Measurements from ENCODE around the gene ITGB7. TPM values are rescaled to one million over a fixed set of nuclear protein-coding genes. Genes with fewer than 3 reads are reported as not detected.

ITGB7 gene
- total and polyA plus RNA-seq, 4 donors, result 1.4 to 5.8 (median 4.0) TPM

GRCh38 chr12:53198486-53199110 lies 8.5 kb downstream of the ITGB7 start:
- H3K4me1 ChIP-seq (ENCODE audit: control insufficient read depth in 1 of 2, insufficient read depth in 2 of 2, low read length in 2 of 2), result no peaks in the 10 kb centered on the region
- intact Hi-C loops (cut with DNase I), result loop anchor here in 1 of 2 donors (5.0 kb wide), 1 partner anchor 41 kb away; no protein-coding TSS in a partner anchor
- no peak overlapping the region for H3K27ac ChIP-seq (ENCODE audit: low read depth in 1 of 2, low read length in 2 of 2)
- H3K27me3 ChIP-seq (ENCODE audit: control insufficient read depth in 1 of 2, insufficient read depth in 2 of 2, low read length in 1 of 2), result no peaks in the 10 kb centered on the region
- WGBS, 2 donors, result 90 to 96% methylated on average over 5 of the region's 5 CpGs
- peak in 1 of 2 donors; percentile 37 for DNase-seq
- no peak for ATAC-seq (ENCODE audit: low FRiP score)
- H3K36me3 ChIP-seq (ENCODE audit: control insufficient read depth in 1 of 2, insufficient read depth in 2 of 2, low read length in 1 of 2), result no peaks in the 10 kb centered on the region
- H3K4me3 ChIP-seq (ENCODE audit: low read length in 2 of 2), result no peak overlapping the region
- no peaks in the 10 kb centered on the region for H3K9me3 ChIP-seq (ENCODE audit: control insufficient read depth, low read length)

GRCh38 chr12:53197011-53197640 lies 9.9 kb downstream of the ITGB7 start:
- no peaks in the 10 kb centered on the region for H3K27me3 ChIP-seq (ENCODE audit: control insufficient read depth in 1 of 2, insufficient read depth in 2 of 2, low read length in 1 of 2)
- WGBS, 2 donors, result 75 to 76% methylated on average over 19 of the region's 19 CpGs
- peak in 1 of 2 donors; percentile 70 for DNase-seq
- no peaks in the 10 kb centered on the region for H3K36me3 ChIP-seq (ENCODE audit: control insufficient read depth in 1 of 2, insufficient read depth in 2 of 2, low read length in 1 of 2)
- no peaks in the 10 kb centered on the region for H3K4me1 ChIP-seq (ENCODE audit: control insufficient read depth in 1 of 2, insufficient read depth in 2 of 2, low read length in 2 of 2)
- no peak overlapping the region for H3K4me3 ChIP-seq (ENCODE audit: low read length in 2 of 2)
- no peak overlapping the region for H3K27ac ChIP-seq (ENCODE audit: low read depth in 1 of 2, low read length in 2 of 2)
- no peaks in the 10 kb centered on the region for H3K9me3 ChIP-seq (ENCODE audit: control insufficient read depth, low read length)
- intact Hi-C loops (cut with DNase I), result loop anchor here (1.0 to 5.0 kb wide), 3 partner anchors 40 to 132 kb away; no protein-coding TSS in a partner anchor
- peak; percentile 5 for ATAC-seq (ENCODE audit: low FRiP score)

GRCh38 chr12:53196486-53196885 lies 10.6 kb downstream of the ITGB7 start:
- H3K27ac ChIP-seq (ENCODE audit: low read depth in 1 of 2, low read length in 2 of 2), result no peak overlapping the region
- no peak for ATAC-seq (ENCODE audit: low FRiP score)
- H3K36me3 ChIP-seq (ENCODE audit: control insufficient read depth in 1 of 2, insufficient read depth in 2 of 2, low read length in 1 of 2), result no peaks in the 10 kb centered on the region
- no peaks in the 10 kb centered on the region for H3K4me1 ChIP-seq (ENCODE audit: control insufficient read depth in 1 of 2, insufficient read depth in 2 of 2, low read length in 2 of 2)
- intact Hi-C loops (cut with DNase I), result loop anchor here in 1 of 2 donors (2.0 to 5.0 kb wide), 2 partner anchors 39 to 132 kb away; no protein-coding TSS in a partner anchor
- no peak for DNase-seq
- H3K27me3 ChIP-seq (ENCODE audit: control insufficient read depth in 1 of 2, insufficient read depth in 2 of 2, low read length in 1 of 2), result no peaks in the 10 kb centered on the region
- H3K9me3 ChIP-seq (ENCODE audit: control insufficient read depth, low read length), result no peaks in the 10 kb centered on the region
- WGBS, 2 donors, result 87 to 89% methylated on average over 14 of the region's 14 CpGs
- no peak overlapping the region for H3K4me3 ChIP-seq (ENCODE audit: low read length in 2 of 2)

- no peak for ATAC-seq (ENCODE audit: low FRiP score)
- Histone ChIP-seq H3K27ac (ENCODE audit: low read depth in 1 of 2, low read length in 2 of 2) (no peak overlapping the region), H3K36me3 (ENCODE audit: control insufficient read depth in 1 of 2, insufficient read depth in 2 of 2, low read length in 1 of 2) (no peaks in the 10 kb centered on the region), H3K27me3 (ENCODE audit: control insufficient read depth in 1 of 2, insufficient read depth in 2 of 2, low read length in 1 of 2) (no peaks in the 10 kb centered on the region), H3K9me3 (ENCODE audit: control insufficient read depth, low read length) (no peaks in the 10 kb centered on the region), H3K4me1 (ENCODE audit: control insufficient read depth in 1 of 2, insufficient read depth in 2 of 2, low read length in 2 of 2) (no peaks in the 10 kb centered on the region), H3K4me3 (ENCODE audit: low read length in 2 of 2) (no peak overlapping the region)
- intact Hi-C loops (cut with DNase I), result loop anchor here in 1 of 2 donors (2.0 to 5.0 kb wide), 2 partner anchors 38 to 131 kb away; no protein-coding TSS in a partner anchor
- 85 to 89% methylated on average over 10 of the region's 10 CpGs for WGBS, 2 donors
- DNase-seq, result peak in 1 of 2 donors; percentile 62
These were observed 11.3 kb downstream of the ITGB7 start for GRCh38 chr12:53195516-53196420.

GRCh38 chr12:53194973-53195372 lies 12.1 kb downstream of the ITGB7 start:
- no peaks in the 10 kb centered on the region for H3K36me3 ChIP-seq (ENCODE audit: control insufficient read depth in 1 of 2, insufficient read depth in 2 of 2, low read length in 1 of 2)
- H3K4me1 ChIP-seq (ENCODE audit: control insufficient read depth in 1 of 2, insufficient read depth in 2 of 2, low read length in 2 of 2), result no peaks in the 10 kb centered on the region
- H3K4me3 ChIP-seq (ENCODE audit: low read length in 2 of 2), result no peak overlapping the region
- no peak for ATAC-seq (ENCODE audit: low FRiP score)
- intact Hi-C loops (cut with DNase I), result loop anchor here (5.0 kb wide), 1 partner anchor 38 kb away; no protein-coding TSS in a partner anchor
- H3K9me3 ChIP-seq (ENCODE audit: control insufficient read depth, low read length), result no peaks in the 10 kb centered on the region
- WGBS, 2 donors, result 91% methylated on average over 1 of the region's 1 CpG
- no peaks in the 10 kb centered on the region for H3K27me3 ChIP-seq (ENCODE audit: control insufficient read depth in 1 of 2, insufficient read depth in 2 of 2, low read length in 1 of 2)
- H3K27ac ChIP-seq (ENCODE audit: low read depth in 1 of 2, low read length in 2 of 2), result no peak overlapping the region
- DNase-seq, result no peak

- Histone ChIP-seq H3K27ac (ENCODE audit: low read depth in 1 of 2, low read length in 2 of 2) (no peak overlapping the region), H3K4me1 (ENCODE audit: control insufficient read depth in 1 of 2, insufficient read depth in 2 of 2, low read length in 2 of 2) (no peaks in the 10 kb centered on the region), H3K4me3 (ENCODE audit: low read length in 2 of 2) (no peak overlapping the region), H3K36me3 (ENCODE audit: control insufficient read depth in 1 of 2, insufficient read depth in 2 of 2, low read length in 1 of 2) (no peaks in the 10 kb centered on the region), H3K27me3 (ENCODE audit: control insufficient read depth in 1 of 2, insufficient read depth in 2 of 2, low read length in 1 of 2) (no peaks in the 10 kb centered on the region), H3K9me3 (ENCODE audit: control insufficient read depth, low read length) (no peaks in the 10 kb centered on the region)
- 67 to 73% methylated on average over 11 of the region's 11 CpGs for WGBS, 2 donors
- ATAC-seq (ENCODE audit: low FRiP score) (no peak), DNase-seq (peak in 1 of 2 donors; percentile 34)
- intact Hi-C loops (cut with DNase I), result loop anchor here in 1 of 2 donors (5.0 kb wide), 1 partner anchor 37 kb away; no protein-coding TSS in a partner anchor
These were observed 12.9 kb downstream of the ITGB7 start for GRCh38 chr12:53193985-53194716.

GRCh38 chr12:53193040-53193439 lies 14.0 kb downstream of the ITGB7 start:
- no peak overlapping the region for H3K4me3 ChIP-seq (ENCODE audit: low read length in 2 of 2)
- intact Hi-C loops (cut with DNase I), result loop anchor here in 1 of 2 donors (5.0 kb wide), 1 partner anchor 36 kb away; no protein-coding TSS in a partner anchor
- 87% methylated on average over 9 of the region's 9 CpGs for WGBS, 2 donors

More at GRCh38 chr12:53193040-53193439, 14.0 kb downstream of the ITGB7 start:
- peaks cover 0 to 4% of the 10 kb centered on the region in 2 donors for H3K36me3 ChIP-seq (ENCODE audit: control insufficient read depth in 1 of 2, insufficient read depth in 2 of 2, low read length in 1 of 2)
- no peaks in the 10 kb centered on the region for H3K9me3 ChIP-seq (ENCODE audit: control insufficient read depth, low read length)
- H3K4me1 ChIP-seq (ENCODE audit: control insufficient read depth in 1 of 2, insufficient read depth in 2 of 2, low read length in 2 of 2), result no peaks in the 10 kb centered on the region
- peak in 1 of 2 donors; percentile 42 for DNase-seq
- no peaks in the 10 kb centered on the region for H3K27me3 ChIP-seq (ENCODE audit: control insufficient read depth in 1 of 2, insufficient read depth in 2 of 2, low read length in 1 of 2)
- no peak for ATAC-seq (ENCODE audit: low FRiP score)
- H3K27ac ChIP-seq (ENCODE audit: low read depth in 1 of 2, low read length in 2 of 2), result no peak overlapping the region
